ENCODE data around the gene NAA25. TPM values are rescaled to one million over a fixed set of nuclear protein-coding genes. Genes with fewer than 3 reads are reported as not detected.

Gene NAA25
- total and polyA plus RNA-seq, 4 donors = 3.1 to 17.7 (median 10.8) TPM

- H3K4me1 ChIP-seq (ENCODE audit: control insufficient read depth in 4 of 4, insufficient read depth in 4 of 4, low read length in 3 of 4) = peaks cover 6 to 23% (median 10%) of the 10 kb centered on the region in 4 donors
- 97% methylated on average over 1 of the region's 1 CpG for WGBS
- no peak for TF ChIP-seq SP1 (IDR thresholded peaks at IDR 0.05)
- TF ChIP-seq YY1 (IDR thresholded peaks at IDR 0.05) = no peak
- TF ChIP-seq FOXA1 (IDR thresholded peaks at IDR 0.05) = no peak
- no peak for TF ChIP-seq RXRA (IDR thresholded peaks at IDR 0.05)
- no peak for TF ChIP-seq TAF1 (conservative IDR thresholded peaks at IDR 0.05)
- TF ChIP-seq EGR1 (IDR thresholded peaks at IDR 0.05; ENCODE audit: low read depth in 2 of 2) = no peak
- TF ChIP-seq JUND (IDR thresholded peaks at IDR 0.05) = no peak
- no peak for TF ChIP-seq HNF4G (IDR thresholded peaks at IDR 0.05)
- TF ChIP-seq MAX (IDR thresholded peaks at IDR 0.05) = no peak
- TF ChIP-seq REST (IDR thresholded peaks at IDR 0.05) = no peak
- TF ChIP-seq CTCF (IDR thresholded peaks at IDR 0.05; ENCODE audit: low read depth, low read length, missing input control) = no peak
- H3K9ac ChIP-seq (ENCODE audit: low read depth in 1 of 2, low read length in 2 of 2) = no peak overlapping the region
- no peak overlapping the region for H3K27ac ChIP-seq (ENCODE audit: low read depth in 1 of 2, low read length in 2 of 2)
- no peaks in the 10 kb centered on the region for H3K27me3 ChIP-seq (ENCODE audit: control insufficient read depth in 4 of 4, insufficient read depth in 4 of 4, low read length in 3 of 4)
- H3K4me3 ChIP-seq (ENCODE audit: low read depth in 1 of 3, low read length in 3 of 3) = no peak overlapping the region
- no peaks in the 10 kb centered on the region for H3K9me3 ChIP-seq (ENCODE audit: control insufficient read depth in 4 of 4, low read length in 3 of 4)
- peaks cover 4 to 25% (median 18%) of the 10 kb centered on the region in 4 donors for H3K36me3 ChIP-seq (ENCODE audit: control insufficient read depth in 4 of 4, insufficient read depth in 3 of 4, low read depth in 1 of 4, low read length in 3 of 4)
- DNase-seq (ENCODE audit: low spot score) = no peak
Observed at GRCh38 chr12:112017041-112017440, 91.5 kb downstream of the NAA25 start.

- H3K27me3 ChIP-seq (ENCODE audit: control insufficient read depth in 4 of 4, insufficient read depth in 4 of 4, low read length in 3 of 4) = no peaks in the 10 kb centered on the region
- peaks cover 9 to 32% (median 18%) of the 10 kb centered on the region in 4 donors for H3K4me1 ChIP-seq (ENCODE audit: control insufficient read depth in 4 of 4, insufficient read depth in 4 of 4, low read length in 3 of 4)
- no peak for DNase-seq (ENCODE audit: low spot score)
- 97% methylated on average over 6 of the region's 6 CpGs for WGBS
- H3K36me3 ChIP-seq (ENCODE audit: control insufficient read depth in 4 of 4, insufficient read depth in 3 of 4, low read depth in 1 of 4, low read length in 3 of 4) = peaks cover 4 to 21% (median 13%) of the 10 kb centered on the region in 4 donors
- no peaks in the 10 kb centered on the region for H3K9me3 ChIP-seq (ENCODE audit: control insufficient read depth in 4 of 4, low read length in 3 of 4)
- no peak overlapping the region for H3K4me3 ChIP-seq (ENCODE audit: low read depth in 1 of 3, low read length in 3 of 3)
- H3K9ac ChIP-seq (ENCODE audit: low read depth in 1 of 2, low read length in 2 of 2) = no peak overlapping the region
- no peak overlapping the region for H3K27ac ChIP-seq (ENCODE audit: low read depth in 1 of 2, low read length in 2 of 2)
- TF ChIP-seq ZBTB33 (IDR thresholded peaks at IDR 0.05) = no peak
- TF ChIP-seq TAF1 (conservative IDR thresholded peaks at IDR 0.05) = no peak
- TF ChIP-seq REST (IDR thresholded peaks at IDR 0.05) = no peak
- TF ChIP-seq MAX (IDR thresholded peaks at IDR 0.05) = no peak
- TF ChIP-seq FOXA2 (IDR thresholded peaks at IDR 0.05) = no peak
- TF ChIP-seq HNF4G (IDR thresholded peaks at IDR 0.05) = no peak
- TF ChIP-seq FOXA1 (IDR thresholded peaks at IDR 0.05) = no peak
- no peak for TF ChIP-seq SP1 (IDR thresholded peaks at IDR 0.05)
- TF ChIP-seq RXRA (IDR thresholded peaks at IDR 0.05) = no peak
- TF ChIP-seq GABPA (IDR thresholded peaks at IDR 0.05 in 1 of 2, conservative IDR thresholded peaks at IDR 0.05 in 1 of 2) = no peak
- no peak for TF ChIP-seq HNF4A (conservative IDR thresholded peaks at IDR 0.05)
- no peak for TF ChIP-seq NR2F2 (IDR thresholded peaks at IDR 0.05)
- TF ChIP-seq JUND (IDR thresholded peaks at IDR 0.05) = no peak
- TF ChIP-seq RAD21 (IDR thresholded peaks at IDR 0.05) = no peak
- no peak for TF ChIP-seq YY1 (IDR thresholded peaks at IDR 0.05)
- no peak for TF ChIP-seq CTCF (IDR thresholded peaks at IDR 0.05; ENCODE audit: low read depth, low read length, missing input control)
Observed at GRCh38 chr12:112015938-112016337, 92.6 kb downstream of the NAA25 start.

All from liver (tissue), 9 donors.